CD14-positive monocyte (primary cell): ENCODE measurements around the gene MYNN. TPM values are rescaled to one million over a fixed set of nuclear protein-coding genes. Genes with fewer than 3 reads are reported as not detected.

Source experiments
- DNase-seq, 3 donors: peaks; one replicate each; pipeline ENCODE4 v3.0.0-alpha.2; 2011 to 2022
- H2AFZ ChIP-seq: 2 replicates; pipeline ENCODE4 v1.6.0; 2012; ENCODE audit warnings: mild to moderate bottlenecking, low read depth, low read length, inconsistent platforms; ENCODE audit not compliant: insufficient read depth, poor library complexity, severe bottlenecking
- H3K27ac ChIP-seq, 2 donors: 1 replicate in 1 of 2; 2 replicates in 1 of 2; pipeline ENCODE4 v1.5.1; 2012 to 2013; ENCODE audit warnings: low read length in 2 of 2, control low read depth in 1 of 2, inconsistent platforms in 1 of 2, low read depth in 1 of 2, mild to moderate bottlenecking in 1 of 2
- H3K27me3 ChIP-seq, 2 donors: one replicate each; pipeline versions ENCODE4 v1.6.0 to v1.6.1; 2011 to 2013; ENCODE audit warnings: low read length in 2 of 2; ENCODE audit not compliant: control insufficient read depth in 2 of 2, insufficient read depth in 2 of 2
- H3K36me3 ChIP-seq, 2 donors: replicated peaks in 1 of 2; 1 replicate in 1 of 2; 2 replicates in 1 of 2; pipeline versions ENCODE4 v1.5.1 to v1.6.1; 2012 to 2013; ENCODE audit warnings: low read length in 2 of 2, control low read depth in 1 of 2, inconsistent platforms in 1 of 2, mild to moderate bottlenecking in 1 of 2; ENCODE audit not compliant: insufficient read depth in 2 of 2, control insufficient read depth in 1 of 2
- H3K4me1 ChIP-seq, 2 donors: 1 replicate in 1 of 2; 2 replicates in 1 of 2; pipeline versions ENCODE4 v1.5.1 to v1.6.1; 2012 to 2013; ENCODE audit warnings: low read length in 2 of 2, control low read depth in 1 of 2, inconsistent platforms in 1 of 2, mild to moderate bottlenecking in 1 of 2, moderate library complexity in 1 of 2; ENCODE audit not compliant: insufficient read depth in 2 of 2, control insufficient read depth in 1 of 2
- H3K4me2 ChIP-seq: replicated peaks from 2 replicates; pipeline ENCODE3; 2012; ENCODE audit warnings: low read length, moderate library complexity, mild to moderate bottlenecking; ENCODE audit not compliant: poor library complexity, severe bottlenecking; ENCODE audit errors: extremely low read depth
- H3K4me3 ChIP-seq, 3 experiments: fragments of 200-600 bp in 1 of 3; sonication (generic) in 1 of 3; replicated peaks in 1 of 3; 1 replicate in 2 of 3; 2 replicates in 1 of 3; pipeline ENCODE4 v1.5.1; 2011 to 2013; ENCODE audit warnings: low read length in 3 of 3, mild to moderate bottlenecking in 3 of 3, control low read depth in 2 of 3, low read depth in 2 of 3, inconsistent platforms in 1 of 3, moderate library complexity in 1 of 3
- H3K79me2 ChIP-seq: 2 replicates; pipeline ENCODE4 v1.6.0; 2012; ENCODE audit warnings: mild to moderate bottlenecking, control low read depth, inconsistent platforms, low read length, moderate library complexity; ENCODE audit not compliant: insufficient read depth
- H3K9ac ChIP-seq: 2 replicates; pipeline ENCODE4 v1.6.0; 2017; ENCODE audit warnings: low read length, mild to moderate bottlenecking; ENCODE audit not compliant: insufficient read depth, poor library complexity, severe bottlenecking
- H3K9me3 ChIP-seq, 2 donors: replicated peaks in 1 of 2; 1 replicate in 1 of 2; 2 replicates in 1 of 2; pipeline versions ENCODE4 v1.5.1 to v1.6.1; 2012 to 2013; ENCODE audit warnings: low read length in 2 of 2, control low read depth in 1 of 2; ENCODE audit not compliant: control insufficient read depth in 1 of 2, insufficient read depth in 1 of 2
- H4K20me1 ChIP-seq: 2 replicates; pipeline ENCODE4 v1.6.0; 2012; ENCODE audit warnings: mild to moderate bottlenecking, low read length, control low read depth, moderate library complexity; ENCODE audit not compliant: insufficient read depth
- H3K27ac Mint-ChIP-seq, 7 donors: one replicate each; pipeline ENCODE4 v1.8.0; 2020; ENCODE audit warnings: mild to moderate bottlenecking in 7 of 7, mixed read lengths in 7 of 7, moderate library complexity in 6 of 7, inconsistent platforms in 2 of 7
- H3K27me3 Mint-ChIP-seq, 3 donors: one replicate each; pipeline ENCODE4 v1.8.0; 2021 to 2022; ENCODE audit warnings: low read depth in 3 of 3, mild to moderate bottlenecking in 3 of 3, mixed read lengths in 3 of 3, moderate library complexity in 3 of 3, inconsistent platforms in 1 of 3
- H3K36me3 Mint-ChIP-seq, 2 donors: one replicate each; pipeline ENCODE4 v1.8.0; 2020; ENCODE audit warnings: mixed read lengths in 2 of 2, inconsistent platforms in 1 of 2, mild to moderate bottlenecking in 1 of 2
- H3K4me1 Mint-ChIP-seq: one replicate; pipeline ENCODE4 v1.8.0; 2020; ENCODE audit warnings: mild to moderate bottlenecking, mixed read lengths
- H3K4me3 Mint-ChIP-seq, 2 donors: one replicate each; pipeline ENCODE4 v1.8.0; 2020; ENCODE audit warnings: mild to moderate bottlenecking in 2 of 2, mixed read lengths in 2 of 2, moderate library complexity in 1 of 2
- H3K9me3 Mint-ChIP-seq, 7 donors: one replicate each; pipeline ENCODE4 v1.8.0; 2020 to 2022; ENCODE audit warnings: mixed read lengths in 7 of 7, mild to moderate bottlenecking in 6 of 7, moderate library complexity in 6 of 7, inconsistent platforms in 2 of 7
- WGBS: methylation state at CpG from one replicate; pipeline ENCODE4 v1.1.5; 2013; ENCODE audit warnings: missing lambda C conversion rate; ENCODE audit not compliant: insufficient coverage; 5-methylcytosine and 5-hydroxymethylcytosine counted together
- intact Hi-C, 2 donors: fragments of 100-400 bp; cut with micrococcal nuclease; formaldehyde crosslinking; loops; one replicate each; pipeline versions ENCODE4 v1.15.0 to v1.15.1; 2023
- polyA plus RNA-seq, 3 donors: library from polyadenylated mRNA; depleted of rRNA in 1 of 3; unstranded in 2 of 3; stranded (reverse) in 1 of 3; fragments of 300-500 nt in 2 of 3; fragments of >200 nt in 1 of 3; fragmentation: Illumina TruSeq in 2 of 3; gene quantifications; 1 replicate in 2 of 3; 2 replicates in 1 of 3; pipeline ENCODE4 v1.2.3, GENCODE V29; 2012 to 2021
- TF ChIP-seq, protein P1 (sequence below): fragments of 200-600 bp; IDR thresholded peaks from one replicate; pipeline ENCODE4 v1.8.0; 2022; ENCODE audit warnings: antibody characterized with exemption, mild to moderate bottlenecking

The MYNN gene
- polyA plus RNA-seq, 3 donors = 6.3 to 9.0 (median 8.7) TPM

DNA sequence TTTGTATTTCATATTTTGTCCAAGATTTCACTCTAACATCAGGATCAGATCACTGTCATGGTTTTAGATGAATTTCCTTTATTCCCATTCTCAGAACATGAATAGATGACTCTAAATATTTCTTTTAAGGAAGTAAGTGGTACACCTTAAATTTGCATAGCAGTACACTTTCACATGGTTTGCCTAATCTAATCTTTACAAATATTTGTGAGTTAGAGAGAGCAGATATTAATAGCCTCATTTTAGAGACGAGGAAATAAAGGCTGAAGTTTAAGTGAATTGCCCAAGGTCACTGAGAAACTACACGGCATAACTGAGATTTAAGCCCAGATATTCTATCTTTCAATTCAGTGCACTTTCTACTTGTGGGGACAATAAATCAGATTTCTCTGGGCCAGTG lies 22.5 kb upstream of the MYNN start:
- H3K4me3 ChIP-seq = no peak overlapping the region
- TF ChIP-seq, protein P1, sequence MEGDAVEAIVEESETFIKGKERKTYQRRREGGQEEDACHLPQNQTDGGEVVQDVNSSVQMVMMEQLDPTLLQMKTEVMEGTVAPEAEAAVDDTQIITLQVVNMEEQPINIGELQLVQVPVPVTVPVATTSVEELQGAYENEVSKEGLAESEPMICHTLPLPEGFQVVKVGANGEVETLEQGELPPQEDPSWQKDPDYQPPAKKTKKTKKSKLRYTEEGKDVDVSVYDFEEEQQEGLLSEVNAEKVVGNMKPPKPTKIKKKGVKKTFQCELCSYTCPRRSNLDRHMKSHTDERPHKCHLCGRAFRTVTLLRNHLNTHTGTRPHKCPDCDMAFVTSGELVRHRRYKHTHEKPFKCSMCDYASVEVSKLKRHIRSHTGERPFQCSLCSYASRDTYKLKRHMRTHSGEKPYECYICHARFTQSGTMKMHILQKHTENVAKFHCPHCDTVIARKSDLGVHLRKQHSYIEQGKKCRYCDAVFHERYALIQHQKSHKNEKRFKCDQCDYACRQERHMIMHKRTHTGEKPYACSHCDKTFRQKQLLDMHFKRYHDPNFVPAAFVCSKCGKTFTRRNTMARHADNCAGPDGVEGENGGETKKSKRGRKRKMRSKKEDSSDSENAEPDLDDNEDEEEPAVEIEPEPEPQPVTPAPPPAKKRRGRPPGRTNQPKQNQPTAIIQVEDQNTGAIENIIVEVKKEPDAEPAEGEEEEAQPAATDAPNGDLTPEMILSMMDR = no peak
- H3K9me3 Mint-ChIP-seq = peaks cover 0 to 4% (median 0%) of the 10 kb centered on the region in 7 donors
- no peak overlapping the region for H3K9ac ChIP-seq
- no peaks in the 10 kb centered on the region for H3K27me3 ChIP-seq
- intact Hi-C loops = no loop called here
- H3K27me3 Mint-ChIP-seq = peaks cover 7 to 12% (median 8%) of the 10 kb centered on the region in 3 donors
- H3K4me2 ChIP-seq = no peak overlapping the region
- no peaks in the 10 kb centered on the region for H4K20me1 ChIP-seq
- H3K27ac Mint-ChIP-seq = no peak overlapping the region
- no peaks in the 10 kb centered on the region for H3K36me3 ChIP-seq
- no peaks in the 10 kb centered on the region for H3K36me3 Mint-ChIP-seq
- peaks cover 4% of the 10 kb centered on the region for H3K4me1 Mint-ChIP-seq
- no peaks in the 10 kb centered on the region for H3K4me1 ChIP-seq
- no peak overlapping the region for H3K4me3 Mint-ChIP-seq
- WGBS = 100% methylated on average over 1 of the region's 2 CpGs
- DNase-seq = no peak
- H3K79me2 ChIP-seq = no peaks in the 10 kb centered on the region
- no peak overlapping the region for H2AFZ ChIP-seq
- H3K9me3 ChIP-seq = no peaks in the 10 kb centered on the region
- H3K27ac ChIP-seq = no peak overlapping the region

DNA sequence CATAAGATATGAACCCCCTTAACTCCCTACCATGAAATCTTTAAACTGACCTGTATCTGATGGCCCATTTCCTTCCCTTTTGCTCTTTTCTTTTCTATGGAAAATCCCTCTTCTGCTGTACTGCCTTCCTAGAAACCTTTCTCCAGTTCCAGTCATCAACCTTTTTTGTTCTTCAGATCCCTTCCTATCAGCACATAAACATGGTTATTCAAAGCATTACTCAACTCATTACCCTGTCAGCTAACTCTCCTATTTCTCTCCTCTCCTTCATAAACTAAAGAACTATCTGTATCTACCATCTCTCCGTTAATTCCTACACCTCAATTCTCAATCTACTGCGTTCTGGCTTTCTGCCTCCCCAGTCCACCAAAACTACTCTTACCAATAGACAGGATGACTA lies 21.3 kb upstream of the MYNN start:
- no peaks in the 10 kb centered on the region for H3K9me3 ChIP-seq
- no CpG with 5 or more reads among the region's 2 CpGs for WGBS
- no peak overlapping the region for H3K4me2 ChIP-seq
- no peak overlapping the region for H2AFZ ChIP-seq
- no peak overlapping the region for H3K27ac Mint-ChIP-seq
- no peak overlapping the region for H3K9ac ChIP-seq
- TF ChIP-seq, protein P1 = no peak
- H3K27ac ChIP-seq = no peak overlapping the region
- H3K4me1 Mint-ChIP-seq = peaks cover 4% of the 10 kb centered on the region
- H3K27me3 Mint-ChIP-seq = peaks cover 8 to 12% (median 9%) of the 10 kb centered on the region in 3 donors
- no peak overlapping the region for H3K4me3 Mint-ChIP-seq
- no peaks in the 10 kb centered on the region for H3K36me3 Mint-ChIP-seq
- no peaks in the 10 kb centered on the region for H4K20me1 ChIP-seq
- DNase-seq = no peak
- no peaks in the 10 kb centered on the region for H3K27me3 ChIP-seq
- intact Hi-C loops = no loop called here
- H3K36me3 ChIP-seq = no peaks in the 10 kb centered on the region
- H3K4me1 ChIP-seq = no peaks in the 10 kb centered on the region
- H3K9me3 Mint-ChIP-seq = peaks cover 0 to 4% (median 0%) of the 10 kb centered on the region in 7 donors
- H3K79me2 ChIP-seq = no peaks in the 10 kb centered on the region
- H3K4me3 ChIP-seq = no peak overlapping the region
